HepG2 (cell line): Measurements from ENCODE around the gene KANK3. TPM values are rescaled to one million over a fixed set of nuclear protein-coding genes. Genes with fewer than 3 reads are reported as not detected.

Experiments used
- BCL6 ChIP-seq: IDR thresholded peaks from 2 replicates; pipeline ENCODE4 v1.6.1; 2016; ENCODE audit warnings: missing genetic modification reagents, missing compliant biosample characterization
- FUBP1 ChIP-seq: sonication (generic); formaldehyde crosslinking; IDR thresholded peaks from 2 replicates; pipeline ENCODE4 v1.5.1; 2020; ENCODE audit warnings: missing genetic modification reagents, mild to moderate bottlenecking, borderline replicate concordance
- HNRNPLL ChIP-seq: fragments of 200-400 bp; formaldehyde crosslinking; IDR thresholded peaks from 2 replicates; pipeline ENCODE4 v1.6.1; 2017; ENCODE audit warnings: mild to moderate bottlenecking, low read depth, low read length; ENCODE audit not compliant: poor library complexity, severe bottlenecking
- JUND ChIP-seq: sonication (generic); formaldehyde crosslinking; IDR thresholded peaks from 2 replicates; pipeline ENCODE4 v1.8.0; 2022; ENCODE audit warnings: mild to moderate bottlenecking, missing genetic modification reagents
- PCBP2 ChIP-seq: fragments of 200-400 bp; formaldehyde crosslinking; optimal IDR thresholded peaks from 2 replicates; pipeline ENCODE3; 2018; ENCODE audit warnings: low read length, low read depth; ENCODE audit not compliant: poor library complexity, severe bottlenecking
- TERF1 ChIP-seq: sonication (generic); formaldehyde crosslinking; IDR thresholded peaks from 2 replicates; pipeline ENCODE4 v1.8.0; 2022; ENCODE audit warnings: mild to moderate bottlenecking, missing genetic modification reagents, moderate library complexity
- ZNF20 ChIP-seq: sonication (generic); formaldehyde crosslinking; IDR thresholded peaks from 2 replicates; pipeline ENCODE4 v1.4.0; 2020; ENCODE audit warnings: mild to moderate bottlenecking, moderate library complexity, missing genetic modification reagents
- ZNF24 ChIP-seq: fragments of 450-650 bp; IDR thresholded peaks from 2 replicates; pipeline ENCODE4 v1.6.1; 2017; ENCODE audit warnings: antibody characterized with exemption, mild to moderate bottlenecking
- ZNF660 ChIP-seq: sonication (generic); formaldehyde crosslinking; IDR thresholded peaks from 2 replicates; pipeline ENCODE4 v1.5.1; 2020; ENCODE audit warnings: mild to moderate bottlenecking, low read depth, missing genetic modification reagents, borderline replicate concordance
- ZNF672 ChIP-seq: sonication (generic); formaldehyde crosslinking; IDR thresholded peaks from 2 replicates; pipeline ENCODE4 v1.8.1; 2022; ENCODE audit warnings: missing genetic modification reagents
- ZNF800 ChIP-seq: sonication (generic); formaldehyde crosslinking; IDR thresholded peaks from 2 replicates; pipeline ENCODE4 v1.4.0; 2020; ENCODE audit warnings: missing genetic modification reagents
- ZNF841 ChIP-seq: sonication (generic); formaldehyde crosslinking; IDR thresholded peaks from 2 replicates; pipeline ENCODE4 v1.8.1; 2023; ENCODE audit warnings: missing genetic modification reagents, borderline replicate concordance
- ZSCAN31 ChIP-seq: sonication (generic); formaldehyde crosslinking; IDR thresholded peaks from 2 replicates; pipeline ENCODE4 v1.5.0; 2020; ENCODE audit warnings: low read depth, mild to moderate bottlenecking, missing genetic modification reagents
- polyA plus RNA-seq, 8 experiments: library from polyadenylated mRNA; depleted of rRNA in 3 of 8; stranded (reverse) in 7 of 8; unstranded in 1 of 8; fragments of >200 nt; fragmentation: Illumina TruSeq in 4 of 8; extraction: Trizol in 4 of 8; gene quantifications; 2 replicates each; pipeline versions ENCODE4 v1.2.1 to v1.2.3, GENCODE V29; 2011 to 2016; ENCODE audit warnings: low read depth in 4 of 8, missing spikeins in 1 of 8, mixed read lengths in 1 of 8; ENCODE audit not compliant: insufficient read depth in 1 of 8
- total RNA-seq, 5 experiments: library from RNA; depleted of rRNA; stranded (reverse); fragments of >200 nt; fragmentation: Illumina TruSeq; extraction: Trizol; gene quantifications; 2 replicates each; pipeline ENCODE4 v1.2.3, GENCODE V29; 2016; ENCODE audit warnings: low read depth in 1 of 5
- TF ChIP-seq, protein P1 (sequence below): sonication (generic); formaldehyde crosslinking; IDR thresholded peaks from 2 replicates; pipeline ENCODE4 v1.5.0; 2020; ENCODE audit warnings: mild to moderate bottlenecking, missing genetic modification reagents, moderate library complexity
- TF ChIP-seq, protein P2 (sequence below): sonication (generic); formaldehyde crosslinking; IDR thresholded peaks from 2 replicates; pipeline ENCODE4 v1.4.0; 2020; ENCODE audit warnings: missing genetic modification reagents, borderline replicate concordance
- TF ChIP-seq, protein P3 (sequence below): sonication (generic); formaldehyde crosslinking; IDR thresholded peaks from 2 replicates; pipeline ENCODE4 v1.5.0; 2020; ENCODE audit warnings: missing genetic modification reagents

Gene KANK3
- total and polyA plus RNA-seq, 2 of the 13 experiments (the other 11 are each of a cell fraction or from before 2014, with no cell fraction given): 0.15 to 0.20 TPM

- TF ChIP-seq FUBP1: no peak
- no peak for TF ChIP-seq ZNF660 (CRISPR knock-in tag)
- TF ChIP-seq, protein P1, sequence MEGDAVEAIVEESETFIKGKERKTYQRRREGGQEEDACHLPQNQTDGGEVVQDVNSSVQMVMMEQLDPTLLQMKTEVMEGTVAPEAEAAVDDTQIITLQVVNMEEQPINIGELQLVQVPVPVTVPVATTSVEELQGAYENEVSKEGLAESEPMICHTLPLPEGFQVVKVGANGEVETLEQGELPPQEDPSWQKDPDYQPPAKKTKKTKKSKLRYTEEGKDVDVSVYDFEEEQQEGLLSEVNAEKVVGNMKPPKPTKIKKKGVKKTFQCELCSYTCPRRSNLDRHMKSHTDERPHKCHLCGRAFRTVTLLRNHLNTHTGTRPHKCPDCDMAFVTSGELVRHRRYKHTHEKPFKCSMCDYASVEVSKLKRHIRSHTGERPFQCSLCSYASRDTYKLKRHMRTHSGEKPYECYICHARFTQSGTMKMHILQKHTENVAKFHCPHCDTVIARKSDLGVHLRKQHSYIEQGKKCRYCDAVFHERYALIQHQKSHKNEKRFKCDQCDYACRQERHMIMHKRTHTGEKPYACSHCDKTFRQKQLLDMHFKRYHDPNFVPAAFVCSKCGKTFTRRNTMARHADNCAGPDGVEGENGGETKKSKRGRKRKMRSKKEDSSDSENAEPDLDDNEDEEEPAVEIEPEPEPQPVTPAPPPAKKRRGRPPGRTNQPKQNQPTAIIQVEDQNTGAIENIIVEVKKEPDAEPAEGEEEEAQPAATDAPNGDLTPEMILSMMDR (CRISPR knock-in tag): no peak
- no peak for TF ChIP-seq ZNF20
- peak; percentile 76; the same call in 1 of the 2 replicates for TF ChIP-seq ZNF800 (CRISPR knock-in tag)
- TF ChIP-seq ZSCAN31: no peak
- TF ChIP-seq, protein P2, sequence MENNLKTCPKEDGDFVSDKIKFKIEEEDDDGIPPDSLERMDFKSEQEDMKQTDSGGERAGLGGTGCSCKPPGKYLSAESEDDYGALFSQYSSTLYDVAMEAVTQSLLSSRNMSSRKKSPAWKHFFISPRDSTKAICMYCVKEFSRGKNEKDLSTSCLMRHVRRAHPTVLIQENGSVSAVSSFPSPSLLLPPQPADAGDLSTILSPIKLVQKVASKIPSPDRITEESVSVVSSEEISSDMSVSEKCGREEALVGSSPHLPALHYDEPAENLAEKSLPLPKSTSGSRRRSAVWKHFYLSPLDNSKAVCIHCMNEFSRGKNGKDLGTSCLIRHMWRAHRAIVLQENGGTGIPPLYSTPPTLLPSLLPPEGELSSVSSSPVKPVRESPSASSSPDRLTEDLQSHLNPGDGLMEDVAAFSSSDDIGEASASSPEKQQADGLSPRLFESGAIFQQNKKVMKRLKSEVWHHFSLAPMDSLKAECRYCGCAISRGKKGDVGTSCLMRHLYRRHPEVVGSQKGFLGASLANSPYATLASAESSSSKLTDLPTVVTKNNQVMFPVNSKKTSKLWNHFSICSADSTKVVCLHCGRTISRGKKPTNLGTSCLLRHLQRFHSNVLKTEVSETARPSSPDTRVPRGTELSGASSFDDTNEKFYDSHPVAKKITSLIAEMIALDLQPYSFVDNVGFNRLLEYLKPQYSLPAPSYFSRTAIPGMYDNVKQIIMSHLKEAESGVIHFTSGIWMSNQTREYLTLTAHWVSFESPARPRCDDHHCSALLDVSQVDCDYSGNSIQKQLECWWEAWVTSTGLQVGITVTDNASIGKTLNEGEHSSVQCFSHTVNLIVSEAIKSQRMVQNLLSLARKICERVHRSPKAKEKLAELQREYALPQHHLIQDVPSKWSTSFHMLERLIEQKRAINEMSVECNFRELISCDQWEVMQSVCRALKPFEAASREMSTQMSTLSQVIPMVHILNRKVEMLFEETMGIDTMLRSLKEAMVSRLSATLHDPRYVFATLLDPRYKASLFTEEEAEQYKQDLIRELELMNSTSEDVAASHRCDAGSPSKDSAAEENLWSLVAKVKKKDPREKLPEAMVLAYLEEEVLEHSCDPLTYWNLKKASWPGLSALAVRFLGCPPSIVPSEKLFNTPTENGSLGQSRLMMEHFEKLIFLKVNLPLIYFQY: no peak
- TF ChIP-seq, protein P3, sequence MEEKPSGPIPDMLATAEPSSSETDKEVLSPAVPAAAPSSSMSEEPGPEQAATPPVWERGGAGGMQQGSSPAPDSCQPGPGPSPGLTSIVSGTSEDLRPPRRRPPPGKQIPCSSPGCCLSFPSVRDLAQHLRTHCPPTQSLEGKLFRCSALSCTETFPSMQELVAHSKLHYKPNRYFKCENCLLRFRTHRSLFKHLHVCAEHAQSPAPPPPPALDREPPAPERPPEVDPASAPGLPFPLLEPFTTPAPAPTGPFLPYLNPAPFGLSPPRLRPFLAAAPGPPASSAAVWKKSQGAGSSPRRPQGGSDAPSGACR (CRISPR knock-in tag): no peak
- no peak for TF ChIP-seq JUND (CRISPR knock-in tag)
- TF ChIP-seq ZNF24: no peak
- no peak for TF ChIP-seq TERF1 (CRISPR knock-in tag)
- TF ChIP-seq PCBP2: no peak
- TF ChIP-seq ZNF672 (CRISPR knock-in tag): no peak
- TF ChIP-seq ZNF841 (CRISPR knock-in tag): no peak
- peak; percentile 13 for TF ChIP-seq HNRNPLL
- TF ChIP-seq BCL6 (CRISPR knock-in tag): 0 out of 2 replicates have a peak, but pooled peaks have one; percentile 20
Observed at GRCh38 chr19:8332976-8333766, 9.9 kb downstream of the KANK3 start (continued).
